Left lung (tissue), 10 donors: Measurements from ENCODE around the gene SLC30A2. TPM values are rescaled to one million over a fixed set of nuclear protein-coding genes. Genes with fewer than 3 reads are reported as not detected.

Source experiments
- ATAC-seq: fragments of 200-7000 bp; cut with Tn5 transposase; one replicate; pipeline ENCODE4 v1.9.1; 2020; ENCODE audit warnings: moderate library complexity
- DNase-seq, 4 donors: peaks; one replicate each; pipeline ENCODE4 v3.0.0-alpha.2; 2013 to 2020
- H3K27ac ChIP-seq, 2 donors: fragments of 200-600 bp; sonication (generic) in 1 of 2; one replicate each; pipeline versions ENCODE4 v1.5.0 to v1.8.0; 2020 to 2021
- H3K27me3 ChIP-seq, 2 donors: fragments of 200-600 bp; sonication (generic) in 1 of 2; one replicate each; pipeline versions ENCODE4 v1.5.0 to v1.8.0; 2020 to 2021
- H3K36me3 ChIP-seq, 2 donors: fragments of 200-600 bp; sonication (generic) in 1 of 2; one replicate each; pipeline versions ENCODE4 v1.5.0 to v1.8.0; 2020 to 2021
- H3K4me1 ChIP-seq, 2 donors: fragments of 200-600 bp; one replicate each; pipeline ENCODE4 v1.8.0; 2021
- H3K4me3 ChIP-seq, 2 donors: fragments of 200-600 bp; sonication (generic) in 1 of 2; one replicate each; pipeline versions ENCODE4 v1.5.0 to v1.8.0; 2020 to 2021; ENCODE audit warnings: mild to moderate bottlenecking in 1 of 2
- H3K9me3 ChIP-seq, 2 donors: fragments of 200-600 bp; sonication (generic) in 1 of 2; one replicate each; pipeline versions ENCODE4 v1.5.0 to v1.8.0; 2020 to 2021
- intact Hi-C, 2 donors: fragments of 100-400 bp; cut with DNase I; formaldehyde crosslinking; loops; one replicate each; pipeline versions ENCODE4 v1.11.2 to v1.14.2; 2022
- polyA plus RNA-seq, 6 donors: library from polyadenylated mRNA; unstranded; fragments of 120-200 nt; gene quantifications; one replicate each; pipeline ENCODE4 v1.2.1, GENCODE V29; 2013; ENCODE audit not compliant: insufficient read length in 6 of 6
- total RNA-seq, 2 donors: library from RNA; stranded (reverse); fragmentation: NEBNext Ultra II Directional; extraction: Animal tissue kit (Norgen Biotek cat#: 25700); gene quantifications; one replicate each; pipeline ENCODE4 v1.2.1, GENCODE V29; 2021
- TF ChIP-seq, protein P1 (sequence below), 2 donors: fragments of 200-600 bp; sonication (generic) in 1 of 2; IDR thresholded peaks; one replicate each; pipeline versions ENCODE4 v1.5.0 to v1.8.0; 2021; ENCODE audit warnings: antibody characterized with exemption in 2 of 2
- donor health status: DM: no; HTN: yes; CAD: no.
- donor health status: DM: no; HTN: no; CAD: no.

Gene SLC30A2
- total and polyA plus RNA-seq, 8 donors = 0.14 to 0.29 (median 0.27) TPM; not detected in 1

- Histone ChIP-seq H3K36me3 (no peaks in the 10 kb centered on the region), H3K4me3 (no peak overlapping the region), H3K9me3 (no peaks in the 10 kb centered on the region), H3K4me1 (no peaks in the 10 kb centered on the region), H3K27ac (no peak overlapping the region), H3K27me3 (peaks cover 0 to 9% of the 10 kb centered on the region in 2 donors)
- DNase-seq (no peak), ATAC-seq (no peak)
- TF ChIP-seq, protein P1, sequence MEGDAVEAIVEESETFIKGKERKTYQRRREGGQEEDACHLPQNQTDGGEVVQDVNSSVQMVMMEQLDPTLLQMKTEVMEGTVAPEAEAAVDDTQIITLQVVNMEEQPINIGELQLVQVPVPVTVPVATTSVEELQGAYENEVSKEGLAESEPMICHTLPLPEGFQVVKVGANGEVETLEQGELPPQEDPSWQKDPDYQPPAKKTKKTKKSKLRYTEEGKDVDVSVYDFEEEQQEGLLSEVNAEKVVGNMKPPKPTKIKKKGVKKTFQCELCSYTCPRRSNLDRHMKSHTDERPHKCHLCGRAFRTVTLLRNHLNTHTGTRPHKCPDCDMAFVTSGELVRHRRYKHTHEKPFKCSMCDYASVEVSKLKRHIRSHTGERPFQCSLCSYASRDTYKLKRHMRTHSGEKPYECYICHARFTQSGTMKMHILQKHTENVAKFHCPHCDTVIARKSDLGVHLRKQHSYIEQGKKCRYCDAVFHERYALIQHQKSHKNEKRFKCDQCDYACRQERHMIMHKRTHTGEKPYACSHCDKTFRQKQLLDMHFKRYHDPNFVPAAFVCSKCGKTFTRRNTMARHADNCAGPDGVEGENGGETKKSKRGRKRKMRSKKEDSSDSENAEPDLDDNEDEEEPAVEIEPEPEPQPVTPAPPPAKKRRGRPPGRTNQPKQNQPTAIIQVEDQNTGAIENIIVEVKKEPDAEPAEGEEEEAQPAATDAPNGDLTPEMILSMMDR (IDR thresholded peaks at IDR 0.05) = no peak
- intact Hi-C loops = no loop called here
These were observed 36.1 kb upstream of the SLC30A2 start for GRCh38 chr1:26082020-26082350.

GRCh38 chr1:26081267-26082019 lies 35.5 kb upstream of the SLC30A2 start:
- DNase-seq (no peak), ATAC-seq (no peak)
- TF ChIP-seq, protein P1 (IDR thresholded peaks at IDR 0.05) = no peak
- Histone ChIP-seq H3K4me1 (no peaks in the 10 kb centered on the region), H3K36me3 (no peaks in the 10 kb centered on the region), H3K27me3 (peaks cover 0 to 10% of the 10 kb centered on the region in 2 donors), H3K4me3 (no peak overlapping the region), H3K9me3 (no peaks in the 10 kb centered on the region), H3K27ac (no peak overlapping the region)
- intact Hi-C loops = no loop called here

DNA sequence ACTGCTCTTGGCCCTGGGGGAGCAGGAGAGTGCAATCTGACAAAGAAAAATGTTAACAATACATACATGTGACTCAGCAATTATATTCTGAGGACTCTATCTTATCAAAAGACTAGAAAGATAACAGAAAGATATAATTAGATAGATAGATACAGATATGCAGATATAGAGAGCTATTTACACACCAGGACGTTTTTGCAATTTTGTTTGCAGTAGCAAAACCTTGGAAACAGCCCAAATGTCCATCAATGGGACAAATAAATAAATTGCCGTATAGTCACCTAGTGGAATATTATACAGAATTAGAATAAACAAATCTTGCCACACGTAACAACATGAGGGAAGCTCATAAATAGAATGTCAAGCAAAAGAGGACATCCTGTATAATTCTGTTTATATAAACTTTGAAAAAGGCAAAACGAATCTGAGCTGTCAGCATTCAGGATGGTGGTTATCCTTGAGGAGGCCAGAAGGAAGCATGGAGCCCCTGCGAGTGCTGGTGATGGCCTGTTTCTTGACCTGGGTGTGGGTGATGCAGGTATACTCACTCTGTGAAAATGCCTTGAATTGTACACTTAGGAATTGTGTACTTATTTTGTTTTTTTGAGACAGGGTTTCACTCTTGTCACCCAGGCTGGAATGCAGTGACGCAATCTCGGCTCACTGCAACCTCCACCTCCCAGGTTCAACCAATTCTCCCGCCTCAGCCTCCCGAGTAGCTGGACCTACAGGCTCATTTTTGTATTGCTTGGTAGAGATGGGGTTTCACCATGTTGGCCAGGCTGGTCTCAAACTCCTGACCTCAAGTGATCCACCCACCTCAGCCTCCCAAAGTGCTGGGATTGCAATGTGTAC lies 34.3 kb upstream of the SLC30A2 start:
- no peak for ATAC-seq
- Histone ChIP-seq H3K4me3 (no peak overlapping the region), H3K27me3 (peaks cover 0 to 18% of the 10 kb centered on the region in 2 donors), H3K36me3 (no peaks in the 10 kb centered on the region), H3K9me3 (no peaks in the 10 kb centered on the region), H3K4me1 (no peaks in the 10 kb centered on the region), H3K27ac (no peak overlapping the region)
- intact Hi-C loops = no loop called here
- TF ChIP-seq, protein P1 (IDR thresholded peaks at IDR 0.05) = no peak
- no peak for DNase-seq

GRCh38 chr1:26079178-26079563 lies 33.3 kb upstream of the SLC30A2 start:
- TF ChIP-seq, protein P1 (IDR thresholded peaks at IDR 0.05) = no peak
- Histone ChIP-seq H3K36me3 (no peaks in the 10 kb centered on the region), H3K4me3 (no peak overlapping the region), H3K27me3 (peaks cover 0 to 28% of the 10 kb centered on the region in 2 donors), H3K9me3 (no peaks in the 10 kb centered on the region), H3K27ac (no peak overlapping the region), H3K4me1 (no peaks in the 10 kb centered on the region)
- ATAC-seq (no peak), DNase-seq (no peak)
- intact Hi-C loops = no loop called here
